Raji (cell line): ENCODE data around the gene KCNA5.

ENCODE experiments used
- POLR2A ChIP-seq: IDR thresholded peaks from 2 replicates; pipeline ENCODE4 v1.6.1; 2011; ENCODE audit warnings: low read depth, low read length, control low read depth; ENCODE audit not compliant: insufficient read depth

KCNA5 gene

GRCh38 chr12:5017638-5018348, 25.9 kb upstream of the KCNA5 start:
- TF ChIP-seq POLR2A, result no peak

GRCh38 chr12:5018677-5019076, 25.0 kb upstream of the KCNA5 start:
- no peak for TF ChIP-seq POLR2A

DNA sequence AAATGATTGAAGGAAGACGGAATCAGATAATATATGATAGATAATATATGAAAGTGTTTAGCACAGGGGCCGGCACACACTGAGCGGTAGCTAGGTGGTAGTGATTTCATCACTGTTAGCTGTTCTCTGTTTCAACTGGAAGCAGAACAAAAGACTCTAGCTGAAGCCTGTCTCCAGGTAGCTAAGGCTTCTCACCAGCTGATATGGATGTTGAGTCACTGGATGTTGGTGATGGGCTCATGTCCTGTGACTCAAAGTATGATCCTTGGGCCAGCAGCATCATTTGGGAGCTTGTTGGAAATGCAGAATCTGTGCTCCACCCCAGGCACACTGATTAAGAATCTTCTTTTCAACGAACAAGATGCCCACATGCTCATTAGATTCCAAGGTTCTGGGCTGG, 21.7 kb upstream of the KCNA5 start:
- TF ChIP-seq POLR2A, result no peak

DNA sequence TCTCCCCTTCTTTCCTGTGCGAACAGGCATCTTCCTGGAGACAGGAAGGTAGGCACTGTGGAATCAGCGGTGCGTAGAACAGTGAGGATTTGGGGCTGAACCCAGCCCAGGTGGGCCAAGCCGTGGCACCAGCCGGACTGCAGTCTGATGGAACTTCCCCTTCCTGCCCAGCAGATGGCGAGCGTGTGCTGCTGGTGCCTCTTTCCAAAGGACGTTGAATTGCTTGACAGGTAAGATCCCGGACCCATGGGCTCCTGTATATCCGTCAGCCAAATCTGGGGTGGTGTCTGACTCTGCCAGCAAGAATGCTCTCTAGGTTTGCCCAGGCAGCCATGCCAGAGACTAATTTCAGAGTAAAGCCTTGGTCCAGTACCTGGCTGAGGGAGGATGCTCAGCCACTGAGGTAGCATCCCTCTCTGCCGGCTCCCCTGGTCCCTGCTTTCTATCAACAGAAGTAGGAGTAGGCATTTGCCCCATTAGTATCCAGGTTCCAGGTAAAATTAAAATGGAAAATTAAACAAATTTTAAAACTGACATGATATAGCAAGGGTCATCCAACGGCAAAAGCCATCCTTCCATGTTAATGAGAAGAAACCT, 21.1 kb upstream of the KCNA5 start:
- no peak for TF ChIP-seq POLR2A

DNA sequence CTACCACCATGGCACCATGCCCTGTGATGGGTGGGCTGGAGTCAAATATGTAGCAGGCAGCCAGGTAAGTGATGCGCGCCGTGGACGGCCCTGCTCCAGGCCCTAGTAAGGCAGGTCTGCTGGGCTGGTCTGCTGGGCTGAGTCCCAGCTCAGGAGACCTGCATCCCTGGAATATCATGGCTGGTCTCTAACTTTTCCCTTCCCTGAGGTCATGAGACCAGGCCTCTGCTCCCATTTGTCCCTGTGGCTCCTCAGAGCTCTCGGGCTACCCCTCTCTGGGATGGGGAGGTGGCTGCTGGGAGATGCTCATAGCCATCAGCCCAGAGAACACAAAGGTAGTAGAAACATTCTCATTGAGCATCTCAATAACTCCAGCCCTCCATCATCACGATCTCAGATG, 19.8 kb upstream of the KCNA5 start:
- no peak for TF ChIP-seq POLR2A

DNA sequence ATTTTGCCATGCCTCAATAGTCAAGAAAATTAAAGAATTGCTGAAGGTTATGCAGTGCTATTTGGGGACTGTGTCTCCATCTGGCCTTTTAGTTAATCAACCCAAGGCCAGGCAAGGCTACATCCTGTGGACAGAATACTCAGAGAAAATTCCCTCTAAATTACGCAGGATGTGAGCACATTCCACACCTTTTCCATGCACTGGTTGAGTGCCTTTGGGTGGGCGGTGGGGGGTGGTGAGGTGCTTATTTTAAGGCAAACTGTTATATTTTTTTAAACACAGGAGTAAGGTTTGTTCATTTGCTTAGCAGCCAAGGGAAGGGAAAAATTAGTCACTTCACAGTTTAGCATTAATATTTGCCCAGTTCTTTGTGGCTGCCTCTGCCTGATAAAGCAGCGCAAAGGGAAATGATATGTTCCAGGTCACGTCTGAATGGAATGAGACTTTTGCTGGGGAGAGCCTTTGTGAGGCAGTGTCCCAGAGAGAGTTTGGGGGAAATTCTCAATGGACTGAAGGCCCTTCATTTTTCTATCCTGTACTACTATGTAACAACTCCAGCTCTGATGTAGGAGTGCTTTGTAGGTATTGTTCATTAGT, 17.2 kb upstream of the KCNA5 start:
- TF ChIP-seq POLR2A, result no peak

DNA sequence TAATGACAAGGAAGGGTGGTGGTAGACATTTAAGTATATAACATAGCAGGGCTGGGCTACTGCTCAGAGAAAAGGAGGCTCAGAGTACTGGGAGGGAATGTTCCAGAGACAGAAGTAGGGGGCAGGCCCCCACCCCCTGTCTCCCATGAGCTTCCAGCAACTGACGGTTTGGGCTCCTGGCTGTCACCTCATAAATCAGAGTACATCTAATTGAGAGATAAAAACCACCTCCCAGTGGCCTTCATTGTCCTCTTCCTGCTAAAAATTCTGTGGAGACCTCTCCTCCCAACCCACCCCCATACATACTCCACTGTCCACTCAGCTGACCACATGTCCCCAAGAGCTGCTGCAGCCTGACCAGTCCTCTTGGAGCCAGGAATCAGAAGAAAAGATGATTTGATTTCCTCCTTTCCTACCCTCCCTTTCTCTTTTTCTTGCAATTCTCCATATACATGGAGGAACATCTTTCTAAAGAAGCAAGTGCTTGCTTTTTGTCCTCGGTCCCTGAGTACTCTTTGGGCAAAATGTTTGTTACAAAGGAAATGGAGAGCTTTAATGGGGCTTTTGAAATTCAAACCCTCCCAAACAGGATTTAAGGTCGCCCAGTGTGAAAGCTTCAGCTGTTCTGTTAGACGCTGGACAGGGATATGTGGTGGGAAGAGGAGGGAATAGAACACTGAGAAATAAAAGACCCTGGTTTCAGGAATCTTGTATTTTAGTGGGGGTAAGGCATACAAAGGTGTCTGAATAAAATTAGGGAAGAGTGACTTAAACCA, 16.4 kb upstream of the KCNA5 start:
- TF ChIP-seq POLR2A, result no peak

GRCh38 chr12:5030066-5030465, 13.6 kb upstream of the KCNA5 start:
- TF ChIP-seq POLR2A, result no peak

DNA sequence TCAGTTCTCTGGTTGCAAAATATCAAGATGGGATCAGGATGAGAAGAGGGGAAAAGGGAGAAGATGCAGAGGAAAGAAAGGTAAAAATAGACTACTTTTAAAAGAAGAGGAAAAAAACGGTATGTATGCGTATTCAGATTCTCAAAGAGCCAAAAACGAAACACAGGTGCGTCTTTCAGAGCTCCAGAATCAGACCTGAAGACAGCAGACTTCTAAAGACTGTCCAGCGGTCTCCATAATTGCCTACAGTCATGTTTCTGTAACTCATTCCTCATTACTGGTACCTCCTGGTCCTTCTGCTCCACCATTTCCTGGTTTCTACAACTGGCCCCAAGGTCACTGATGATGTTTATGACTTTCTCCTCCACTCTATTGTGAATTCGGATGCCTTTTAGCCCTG, 12.4 kb upstream of the KCNA5 start:
- no peak for TF ChIP-seq POLR2A

- no peak for TF ChIP-seq POLR2A
These were observed 11.7 kb upstream of the KCNA5 start for GRCh38 chr12:5031958-5032357.

- TF ChIP-seq POLR2A, result no peak
These were observed 10.9 kb upstream of the KCNA5 start for GRCh38 chr12:5032821-5033220.

DNA sequence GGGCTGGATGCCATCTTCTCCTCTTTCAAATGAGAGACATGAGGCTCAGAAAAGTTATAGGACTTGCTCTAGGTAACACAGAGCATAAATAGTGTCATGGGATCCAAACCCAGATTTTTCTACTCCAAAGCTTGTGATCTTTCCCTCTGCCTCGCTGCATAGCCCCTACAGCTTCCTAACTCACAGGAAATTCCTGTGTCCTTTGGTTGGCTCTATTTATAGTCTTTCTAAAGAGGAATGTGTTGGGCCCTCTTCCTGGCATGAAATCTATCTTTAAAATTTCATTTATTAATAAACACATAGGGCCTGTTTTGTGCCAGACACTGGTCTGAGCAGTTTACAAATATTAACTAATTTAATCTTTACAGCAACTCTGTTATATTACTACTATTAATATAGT, 9.8 kb upstream of the KCNA5 start:
- TF ChIP-seq POLR2A, result no peak

- no peak for TF ChIP-seq POLR2A
These were observed 9.1 kb upstream of the KCNA5 start for GRCh38 chr12:5034603-5035002.

DNA sequence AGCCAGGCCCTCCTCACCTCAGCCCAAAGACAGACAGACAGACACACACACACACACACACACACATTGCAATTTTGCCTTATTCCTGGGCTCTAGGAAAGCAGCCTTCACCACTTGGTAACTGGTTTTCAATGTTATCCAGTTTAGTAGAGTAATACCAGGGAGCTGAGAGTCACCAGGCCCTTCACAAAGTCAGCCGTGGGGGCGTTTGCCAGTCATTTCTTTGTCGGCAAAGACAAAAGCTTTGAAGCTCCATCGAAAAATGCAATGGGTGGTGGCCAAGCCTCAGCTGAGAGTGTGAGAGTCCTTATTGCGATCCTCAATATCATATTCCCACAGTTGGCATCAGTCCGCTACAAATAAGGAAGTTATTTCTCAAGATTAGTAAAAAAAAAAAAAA, 8.1 kb upstream of the KCNA5 start:
- TF ChIP-seq POLR2A, result no peak

DNA sequence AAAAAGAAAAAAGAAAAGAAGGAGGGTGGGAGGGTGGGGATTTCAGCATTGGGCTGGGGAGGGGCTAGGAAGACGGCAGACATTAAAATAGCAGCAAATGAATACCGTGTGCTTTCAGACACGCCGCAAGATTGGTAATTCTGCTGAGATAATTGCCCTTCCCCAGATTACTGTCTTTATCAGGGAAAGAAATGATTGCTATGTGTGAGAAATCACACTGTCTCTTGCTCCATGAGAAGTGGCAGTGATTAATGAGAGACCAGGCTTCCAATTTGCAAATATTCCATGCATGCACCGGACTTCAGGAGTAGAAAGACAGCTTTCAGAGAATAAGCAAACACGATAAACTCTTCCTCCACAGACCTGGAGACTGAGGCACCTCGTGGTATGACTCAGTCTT, 7.6 kb upstream of the KCNA5 start:
- TF ChIP-seq POLR2A, result no peak
